ENCODE measurements around the gene MKRN3. TPM values are rescaled to one million over a fixed set of nuclear protein-coding genes. Genes with fewer than 3 reads are reported as not detected.

MKRN3 gene
- total and polyA plus RNA-seq, 2 of the 8 experiments (the other 6 are each of a cell fraction or from before 2014, with no cell fraction given): not detected

DNA sequence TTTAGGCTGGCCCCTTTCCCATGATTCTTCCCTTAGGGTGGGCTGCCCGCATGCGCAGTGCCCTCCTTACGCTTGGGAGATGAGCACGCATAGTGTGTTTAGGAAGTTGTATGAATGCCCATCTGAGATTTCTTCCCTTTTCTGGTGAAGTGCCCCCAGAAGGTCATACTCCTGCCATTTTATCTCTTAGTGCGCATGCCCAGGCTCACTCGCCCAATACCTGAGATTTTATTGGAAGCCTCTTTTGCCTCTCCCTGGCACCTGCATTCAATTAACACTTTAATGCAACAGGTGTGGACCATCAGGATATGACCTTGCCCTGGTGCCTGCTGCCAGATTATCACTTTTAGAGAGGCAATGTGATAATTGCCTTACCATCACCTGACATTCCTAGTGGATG is 36.6 kb downstream of the MKRN3 start:
- Histone ChIP-seq H3K27ac (ENCODE audit: low read depth, low read length) (no peak overlapping the region), H3K79me1 (ENCODE audit: low read depth, low read length) (no peaks in the 10 kb centered on the region), H3K4me2 (ENCODE audit: insufficient read depth in 1 of 2, low read depth in 2 of 2, low read length in 2 of 2) (no peak overlapping the region), H2AFZ (ENCODE audit: low read length) (no peak overlapping the region), H4K91ac (replicated peaks; ENCODE audit: insufficient read length, low read length) (no peak overlapping the region), H4K8ac (ENCODE audit: extremely low read depth, insufficient read depth, low read length) (no peak overlapping the region), H3K36me3 (ENCODE audit: control insufficient read depth in 2 of 4, insufficient read depth in 4 of 4, low read length in 3 of 4) (no peaks in the 10 kb centered on the region), H3K9me3 (ENCODE audit: insufficient read depth in 2 of 2, low read depth in 1 of 2, low read length in 1 of 2) (peaks cover 21 to 55% of the 10 kb centered on the region in 2 experiments; a peak in 3 of 4 replicates), H3K4ac (replicated peaks; ENCODE audit: insufficient read length, low read depth, low read length) (no peak overlapping the region), H3K9ac (replicated peaks in 1 of 4; ENCODE audit: extremely low read depth in 1 of 4, low read depth in 3 of 4, low read length in 3 of 4) (no peak overlapping the region), H4K5ac (ENCODE audit: insufficient read length, low read depth, low read length) (no peak overlapping the region), H3K23me2 (ENCODE audit: low read depth, low read length) (no peaks in the 10 kb centered on the region), H2AK5ac (ENCODE audit: low read depth, low read length) (no peak overlapping the region), H3K4me3 (ENCODE audit: extremely low read depth in 1 of 4, insufficient read depth in 2 of 4, low read depth in 3 of 4, low read length in 4 of 4) (no peak overlapping the region), H2BK15ac (ENCODE audit: low read length) (no peak overlapping the region), H3K27me3 (replicated peaks in 1 of 4; ENCODE audit: control insufficient read depth in 3 of 4, extremely low read depth in 1 of 4, insufficient read depth in 3 of 4, low read length in 3 of 4) (no peaks in the 10 kb centered on the region), H2BK120ac (replicated peaks; ENCODE audit: low read depth, low read length) (no peak overlapping the region), H3K14ac (ENCODE audit: insufficient read length) (no peak overlapping the region), H3K23ac (ENCODE audit: insufficient read length) (no peak overlapping the region), H3K18ac (ENCODE audit: extremely low read depth, low read length) (no peak overlapping the region), H4K20me1 (replicated peaks in 1 of 2; ENCODE audit: control insufficient read depth in 1 of 2, insufficient read depth in 2 of 2, low read length in 2 of 2) (no peaks in the 10 kb centered on the region), H3K79me2 (ENCODE audit: control insufficient read depth in 1 of 2, insufficient read depth in 2 of 2, low read length in 2 of 2) (no peaks in the 10 kb centered on the region), H2BK20ac (ENCODE audit: low read length) (no peak overlapping the region), H3K4me1 (replicated peaks in 1 of 4; ENCODE audit: control insufficient read depth in 3 of 4, insufficient read depth in 4 of 4, low read length in 3 of 4) (no peaks in the 10 kb centered on the region), H3K56ac (replicated peaks; ENCODE audit: insufficient read length, low read depth, low read length) (no peak overlapping the region), H2BK12ac (ENCODE audit: low read depth, low read length) (no peak overlapping the region), H2BK5ac (ENCODE audit: low read depth, low read length) (no peak overlapping the region)
- no peak for TF ChIP-seq RNF2 (IDR thresholded peaks at IDR 0.05; ENCODE audit: borderline replicate concordance, low read depth, low read length, missing control alignments, poor library complexity, severe bottlenecking)
- TF ChIP-seq CREB1 (IDR thresholded peaks at IDR 0.05): no peak
- no peak for TF ChIP-seq EP300 (IDR thresholded peaks at IDR 0.05; ENCODE audit: borderline replicate concordance in 1 of 2, low read depth in 2 of 2, low read length in 2 of 2)
- no peak for TF ChIP-seq TCF12 (IDR thresholded peaks at IDR 0.05; ENCODE audit: low read depth, low read length)
- no peak for TF ChIP-seq CEBPB (IDR thresholded peaks at IDR 0.05; ENCODE audit: low read depth, low read length)
- TF ChIP-seq KDM5A (IDR thresholded peaks at IDR 0.05; ENCODE audit: low read length): no peak
- TF ChIP-seq ASH2L (IDR thresholded peaks at IDR 0.05; ENCODE audit: low read length): no peak
- no peak for TF ChIP-seq TBP (IDR thresholded peaks at IDR 0.05; ENCODE audit: low read depth, low read length)
- ChIA-PET CTCF (ENCODE audit: partially characterized antibody) (no interaction called here), POLR2A (ENCODE audit: partially characterized antibody) (no interaction called here)
- DNase-seq (ENCODE audit: low read depth in 1 of 2, low spot score in 2 of 2) (no peak), FAIRE-seq (no peak)
- WGBS, 2 experiments (ENCODE audit: extremely low coverage in 1 of 2, insufficient coverage in 1 of 2, insufficient read length in 1 of 2, insufficient replicate concordance in 2 of 2, low coverage in 1 of 2, low lambda C conversion rate in 2 of 2, missing lambda C conversion rate in 1 of 2): 88% methylated on average over 6 of the region's 6 CpGs; no CpG with 5 or more reads in 1 of the 2 experiments

All from H1 (cell line).